ENCODE data around the gene LRIG1. TPM values are rescaled to one million over a fixed set of nuclear protein-coding genes. Genes with fewer than 3 reads are reported as not detected.

LRIG1 gene
- total RNA-seq, 3 donors from 2014 or later: 66.1 to 227 (median 131) TPM

DNA sequence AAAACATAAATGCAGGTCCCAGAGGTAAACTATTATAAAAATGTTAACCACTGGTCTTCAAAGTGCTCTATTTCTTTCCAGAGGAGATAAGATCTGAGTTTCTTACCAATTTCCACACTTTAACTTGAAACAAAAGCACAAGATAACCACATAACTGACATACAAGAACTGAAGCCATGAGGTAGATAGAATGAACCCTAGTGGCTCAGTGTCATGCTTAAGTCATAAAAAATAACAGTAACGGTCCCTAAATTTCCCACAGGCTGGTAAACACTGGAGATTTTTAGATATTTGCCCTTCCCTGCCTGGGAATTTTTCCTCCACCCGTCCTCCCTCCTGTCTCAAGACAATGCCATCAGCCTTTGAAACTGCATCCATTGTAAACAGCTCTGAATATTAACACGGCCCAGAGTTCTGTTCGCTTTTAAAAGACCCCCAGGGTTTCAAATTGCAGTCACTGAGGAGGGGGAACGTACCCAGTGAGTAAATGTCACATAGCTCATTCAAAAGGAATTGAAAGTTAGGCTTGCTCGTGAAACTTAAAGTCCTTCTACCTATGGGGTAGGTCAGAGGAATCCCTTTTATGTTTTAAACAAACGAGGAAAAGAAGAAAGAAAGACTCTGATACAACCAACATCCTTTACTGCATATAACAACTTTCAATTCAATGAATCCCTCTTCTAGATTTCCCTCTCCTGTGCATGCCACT, 5.7 kb downstream of the LRIG1 start:
- Histone ChIP-seq H3K27ac (peak overlapping the region; percentile 76 to 93), H3K4me1 (peaks cover 0 to 28% of the 10 kb centered on the region in 2 donors), H3K4me3 (peak overlapping the region in 1 of 3 donors; percentile 99), H3K27me3 (no peaks in the 10 kb centered on the region), H3K9me3 (no peaks in the 10 kb centered on the region), H3K36me3 (no peaks in the 10 kb centered on the region)
- TF ChIP-seq POLR2A (IDR thresholded peaks at IDR 0.05) (no peak), POLR2AphosphoS5 (IDR thresholded peaks at IDR 0.05) (no peak)
- TF ChIP-seq, protein P1, sequence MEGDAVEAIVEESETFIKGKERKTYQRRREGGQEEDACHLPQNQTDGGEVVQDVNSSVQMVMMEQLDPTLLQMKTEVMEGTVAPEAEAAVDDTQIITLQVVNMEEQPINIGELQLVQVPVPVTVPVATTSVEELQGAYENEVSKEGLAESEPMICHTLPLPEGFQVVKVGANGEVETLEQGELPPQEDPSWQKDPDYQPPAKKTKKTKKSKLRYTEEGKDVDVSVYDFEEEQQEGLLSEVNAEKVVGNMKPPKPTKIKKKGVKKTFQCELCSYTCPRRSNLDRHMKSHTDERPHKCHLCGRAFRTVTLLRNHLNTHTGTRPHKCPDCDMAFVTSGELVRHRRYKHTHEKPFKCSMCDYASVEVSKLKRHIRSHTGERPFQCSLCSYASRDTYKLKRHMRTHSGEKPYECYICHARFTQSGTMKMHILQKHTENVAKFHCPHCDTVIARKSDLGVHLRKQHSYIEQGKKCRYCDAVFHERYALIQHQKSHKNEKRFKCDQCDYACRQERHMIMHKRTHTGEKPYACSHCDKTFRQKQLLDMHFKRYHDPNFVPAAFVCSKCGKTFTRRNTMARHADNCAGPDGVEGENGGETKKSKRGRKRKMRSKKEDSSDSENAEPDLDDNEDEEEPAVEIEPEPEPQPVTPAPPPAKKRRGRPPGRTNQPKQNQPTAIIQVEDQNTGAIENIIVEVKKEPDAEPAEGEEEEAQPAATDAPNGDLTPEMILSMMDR (IDR thresholded peaks at IDR 0.05): no peak
- DNase-seq (ENCODE audit: low spot score in 2 of 2): no peak
- intact Hi-C loops (cut with DNase I; ENCODE audit: low total_unique reads): no loop called here

DNA sequence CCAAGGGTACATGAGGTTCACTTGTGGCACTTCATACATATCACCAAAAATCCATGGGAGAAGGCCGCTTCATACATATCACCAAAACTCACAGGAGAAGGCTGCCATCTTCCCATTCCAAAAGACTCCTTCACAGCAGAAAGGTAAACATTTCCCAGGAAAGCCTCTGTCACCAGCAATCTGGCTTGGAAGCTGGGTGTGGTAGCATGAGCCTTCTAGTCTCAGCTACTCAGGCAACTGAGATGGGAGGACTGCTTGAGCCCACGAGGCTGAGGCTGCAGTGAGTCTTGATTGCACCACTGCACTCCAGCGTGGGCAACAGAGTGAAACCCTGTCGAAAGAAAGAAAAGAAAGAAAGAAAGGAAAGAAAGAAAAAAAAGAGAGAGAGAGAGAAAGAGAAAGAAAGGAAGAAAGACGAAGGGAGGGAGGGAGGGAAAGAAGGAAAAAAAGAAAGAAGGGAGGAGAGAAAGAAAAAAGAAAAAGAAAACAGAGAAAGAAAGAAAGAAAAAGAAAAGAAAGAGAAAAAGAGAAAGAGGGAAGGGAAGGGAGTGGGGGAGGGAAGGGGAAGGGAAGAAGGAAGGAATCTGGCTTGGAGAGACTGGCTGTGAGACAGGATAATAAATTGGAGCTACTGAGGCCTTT, 7.2 kb downstream of the LRIG1 start:
- H3K27me3 ChIP-seq: no peaks in the 10 kb centered on the region
- intact Hi-C loops (cut with DNase I; ENCODE audit: low total_unique reads): no loop called here
- H3K4me1 ChIP-seq: peaks cover 0 to 33% of the 10 kb centered on the region in 2 donors
- no peak overlapping the region for H3K4me3 ChIP-seq
- TF ChIP-seq POLR2A (IDR thresholded peaks at IDR 0.05): no peak
- no peak for TF ChIP-seq POLR2AphosphoS5 (IDR thresholded peaks at IDR 0.05)
- TF ChIP-seq, protein P1 (IDR thresholded peaks at IDR 0.05): no peak
- H3K9me3 ChIP-seq: no peaks in the 10 kb centered on the region
- no peaks in the 10 kb centered on the region for H3K36me3 ChIP-seq
- no peak for DNase-seq (ENCODE audit: low spot score in 2 of 2)
- peak overlapping the region; percentile 80 to 93 for H3K27ac ChIP-seq

DNA sequence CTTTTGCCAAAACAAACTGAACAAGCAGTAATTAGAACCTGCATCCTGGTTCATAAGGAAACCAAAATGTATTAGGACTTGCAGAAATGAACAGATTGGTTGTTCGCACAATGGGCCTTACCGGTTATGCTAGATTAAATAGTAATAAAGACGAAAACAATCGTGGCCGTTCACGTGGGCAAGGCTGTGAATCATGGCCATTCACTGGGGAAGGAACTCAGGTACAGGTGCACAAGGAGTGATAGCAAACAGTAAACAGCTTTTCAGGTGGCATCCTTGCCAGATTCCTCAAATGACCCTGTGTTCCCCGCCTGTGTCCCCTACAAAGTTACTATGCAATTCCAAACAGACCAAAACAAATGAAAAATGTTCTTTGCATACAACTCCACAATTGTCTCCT, 8.2 kb downstream of the LRIG1 start:
- TF ChIP-seq POLR2A (IDR thresholded peaks at IDR 0.05): no peak
- peak in 1 of 3 donors; percentile 76 for TF ChIP-seq POLR2AphosphoS5 (IDR thresholded peaks at IDR 0.05)
- H3K27me3 ChIP-seq: no peaks in the 10 kb centered on the region
- peak overlapping the region; percentile 80 to 93 for H3K27ac ChIP-seq
- no peaks in the 10 kb centered on the region for H3K36me3 ChIP-seq
- H3K9me3 ChIP-seq: no peaks in the 10 kb centered on the region
- intact Hi-C loops (cut with DNase I; ENCODE audit: low total_unique reads): no loop called here
- peak overlapping the region in 1 of 3 donors; percentile 12 for H3K4me3 ChIP-seq
- H3K4me1 ChIP-seq: peaks cover 0 to 33% of the 10 kb centered on the region in 2 donors
- DNase-seq (ENCODE audit: low spot score in 2 of 2): peak; percentile 72 to 78

DNA sequence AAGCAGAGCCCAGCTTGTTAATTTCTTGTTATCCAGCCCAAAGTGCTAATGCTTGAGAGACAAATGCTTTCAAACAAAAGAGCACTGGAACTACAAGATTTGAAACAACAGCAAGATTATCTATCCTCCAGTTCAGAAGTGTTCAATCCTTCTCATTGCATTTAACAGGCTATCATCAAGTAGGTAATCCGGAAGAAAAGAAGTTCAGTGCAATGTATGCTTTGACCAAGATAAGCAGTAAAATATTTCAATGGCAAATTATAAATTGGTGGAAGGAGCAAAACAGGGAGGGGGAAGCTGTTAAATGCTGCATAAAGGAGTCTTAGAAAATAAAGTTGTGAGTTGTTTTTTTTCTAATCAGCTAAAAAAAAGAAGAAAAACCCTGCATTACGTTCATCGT, 8.8 kb downstream of the LRIG1 start:
- intact Hi-C loops (cut with DNase I; ENCODE audit: low total_unique reads): no loop called here
- no peak for DNase-seq (ENCODE audit: low spot score in 2 of 2)
- H3K27ac ChIP-seq: peak overlapping the region; percentile 80 to 93
- no peaks in the 10 kb centered on the region for H3K27me3 ChIP-seq
- TF ChIP-seq POLR2A (IDR thresholded peaks at IDR 0.05) (no peak), POLR2AphosphoS5 (IDR thresholded peaks at IDR 0.05) (no peak)
- TF ChIP-seq, protein P1 (IDR thresholded peaks at IDR 0.05): no peak
- H3K4me1 ChIP-seq: peaks cover 0 to 35% of the 10 kb centered on the region in 2 donors
- no peaks in the 10 kb centered on the region for H3K36me3 ChIP-seq
- H3K9me3 ChIP-seq: no peaks in the 10 kb centered on the region
- H3K4me3 ChIP-seq: no peak overlapping the region

DNA sequence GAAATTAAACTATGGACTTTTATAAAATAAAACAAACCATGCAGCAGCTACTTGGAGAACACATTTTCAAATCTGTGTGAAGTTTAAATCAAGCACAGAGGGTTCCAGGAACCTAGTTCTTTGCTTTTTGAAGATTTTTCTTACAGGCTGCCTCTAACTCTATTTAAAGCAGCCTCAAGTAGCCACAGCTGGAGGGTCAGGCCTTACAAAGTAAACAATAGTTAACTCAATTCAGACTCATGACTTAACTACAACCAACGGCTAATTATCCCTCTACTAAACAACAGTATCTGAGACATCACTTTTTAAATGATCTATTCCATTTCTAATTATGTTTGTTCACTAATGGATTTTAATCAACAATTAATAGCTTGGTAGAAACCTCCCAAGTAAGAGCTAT, 9.8 kb downstream of the LRIG1 start:
- no peak for DNase-seq (ENCODE audit: low spot score in 2 of 2)
- Histone ChIP-seq H3K4me3 (no peak overlapping the region), H3K27ac (peak overlapping the region; percentile 66 to 93), H3K9me3 (no peaks in the 10 kb centered on the region), H3K27me3 (no peaks in the 10 kb centered on the region), H3K4me1 (peaks cover 3 to 44% of the 10 kb centered on the region in 2 donors), H3K36me3 (no peaks in the 10 kb centered on the region)
- intact Hi-C loops (cut with DNase I; ENCODE audit: low total_unique reads): no loop called here
- TF ChIP-seq POLR2AphosphoS5 (IDR thresholded peaks at IDR 0.05) (no peak), POLR2A (IDR thresholded peaks at IDR 0.05) (no peak)
- TF ChIP-seq, protein P1 (IDR thresholded peaks at IDR 0.05): no peak

Measured in breast epithelium (tissue), 4 donors.